Dendritic cell treated with granulocyte-macrophage colony-stimulating factor and Interleukin-4, amounts not matched to agents 40 ng/mL and 50 ng/mL, for 4 days (primary cell): ENCODE data around the gene DIP2A.
A peak's percentile ranks its signal among the peaks of the same experiment; 100 is the strongest.
"Not testable (repeated sequence)": the region's sequence is repeated elsewhere in the genome, so short reads cannot be mapped to it uniquely, and the experiment has no call there.

Source experiments
- H3K27ac Mint-ChIP-seq: one replicate; pipeline ENCODE4 v1.8.0; 2022; ENCODE audit warnings: mild to moderate bottlenecking, mixed read lengths
- H3K27me3 Mint-ChIP-seq: one replicate; pipeline ENCODE4 v1.8.0; 2022; ENCODE audit warnings: mild to moderate bottlenecking, mixed read lengths
- H3K36me3 Mint-ChIP-seq: one replicate; pipeline ENCODE4 v1.8.0; 2022; ENCODE audit warnings: low read depth, mixed read lengths
- H3K4me1 Mint-ChIP-seq: one replicate; pipeline ENCODE4 v1.8.0; 2022; ENCODE audit warnings: low read depth, mixed read lengths
- H3K4me3 Mint-ChIP-seq: one replicate; pipeline ENCODE4 v1.8.0; 2022; ENCODE audit warnings: mild to moderate bottlenecking, moderate library complexity, mixed read lengths
- H3K9me3 Mint-ChIP-seq: one replicate; pipeline ENCODE4 v1.8.0; 2022; ENCODE audit warnings: mixed read lengths
- intact Hi-C: fragments of 100-400 bp; cut with micrococcal nuclease; formaldehyde crosslinking; loops from one replicate; pipeline ENCODE4 v1.15.0; 2022

The DIP2A gene

DNA sequence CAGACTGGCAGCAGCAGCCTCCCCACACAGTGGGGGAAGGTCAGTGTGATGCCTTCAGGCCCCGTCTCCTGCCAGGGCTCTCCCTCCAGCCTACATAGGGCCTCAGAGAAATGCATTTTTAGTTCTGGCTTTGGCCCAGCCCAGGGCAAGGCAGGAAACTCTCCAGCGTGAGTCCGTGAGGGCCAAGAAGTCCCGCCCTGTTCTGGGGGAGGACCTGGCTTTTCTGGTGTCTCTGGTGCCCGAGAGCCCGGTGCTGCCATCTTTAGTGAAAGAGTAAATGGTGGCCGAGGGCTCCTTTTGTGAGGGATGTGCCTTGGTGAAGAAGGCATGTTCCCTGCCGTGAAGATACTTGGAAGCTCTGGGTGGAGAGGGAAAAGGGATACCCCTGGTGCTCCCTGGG is 14.8 kb upstream of the DIP2A start:
- H3K36me3 Mint-ChIP-seq = peaks cover 96% of the 10 kb centered on the region
- no peaks in the 10 kb centered on the region for H3K27me3 Mint-ChIP-seq
- H3K4me1 Mint-ChIP-seq = peaks cover 23% of the 10 kb centered on the region
- no peak overlapping the region for H3K4me3 Mint-ChIP-seq
- intact Hi-C loops = no loop called here
- peak overlapping the region; percentile 16 for H3K27ac Mint-ChIP-seq
- peaks cover 10% of the 10 kb centered on the region for H3K9me3 Mint-ChIP-seq

DNA sequence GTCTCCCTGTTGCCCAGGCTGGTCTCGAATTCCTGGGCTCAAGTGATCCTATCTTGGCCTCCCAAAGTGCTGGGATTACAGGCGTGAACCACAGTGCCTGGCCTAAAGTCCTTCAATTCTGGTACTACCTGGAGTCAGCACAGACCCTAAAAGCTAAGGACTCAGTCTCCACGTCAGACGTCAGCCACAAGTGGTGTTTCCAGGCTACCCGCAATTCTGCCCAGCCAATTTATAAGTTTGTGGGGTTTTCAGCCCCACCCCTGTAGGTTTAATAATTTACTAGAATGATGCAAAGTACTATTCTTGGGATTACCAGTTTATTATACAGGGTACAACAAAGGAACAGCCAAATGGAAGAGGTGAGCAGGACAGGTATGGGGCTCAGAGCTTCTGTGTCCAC is 10.6 kb upstream of the DIP2A start:
- peaks cover 31% of the 10 kb centered on the region for H3K9me3 Mint-ChIP-seq
- H3K4me3 Mint-ChIP-seq = no peak overlapping the region
- peaks cover 13% of the 10 kb centered on the region for H3K4me1 Mint-ChIP-seq
- H3K36me3 Mint-ChIP-seq = peaks cover 94% of the 10 kb centered on the region
- H3K27me3 Mint-ChIP-seq = no peaks in the 10 kb centered on the region
- intact Hi-C loops = no loop called here
- no peak overlapping the region for H3K27ac Mint-ChIP-seq

- H3K9me3 Mint-ChIP-seq = peaks cover 31% of the 10 kb centered on the region
- H3K4me1 Mint-ChIP-seq, H3K4me3 Mint-ChIP-seq, H3K27ac Mint-ChIP-seq, H3K27me3 Mint-ChIP-seq, intact Hi-C loops: not testable (repeated sequence)
- H3K36me3 Mint-ChIP-seq = peaks cover 90% of the 10 kb centered on the region
These were observed 9.8 kb upstream of the DIP2A start for GRCh38 chr21:46448855-46449254.

DNA sequence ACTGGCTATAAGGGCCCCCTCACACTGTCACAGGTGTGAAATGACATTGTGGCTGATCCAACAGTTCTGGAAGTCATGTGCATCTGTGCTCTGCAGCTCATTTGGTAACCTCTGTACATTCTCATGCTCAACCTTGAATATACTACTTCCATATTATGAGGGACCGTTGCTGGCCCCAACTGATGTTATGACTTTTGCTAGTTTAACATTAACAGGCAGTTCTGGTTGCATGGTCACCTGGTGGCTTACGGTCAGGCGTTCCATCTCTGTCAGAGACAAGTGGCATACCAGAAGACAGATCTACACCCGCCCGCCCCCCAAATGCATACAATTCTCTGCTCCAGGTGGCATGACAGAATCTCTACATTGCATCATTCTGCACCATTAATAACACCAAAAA is 6.0 kb upstream of the DIP2A start:
- peaks cover 31% of the 10 kb centered on the region for H3K4me1 Mint-ChIP-seq
- H3K36me3 Mint-ChIP-seq = peaks cover 89% of the 10 kb centered on the region
- no peaks in the 10 kb centered on the region for H3K27me3 Mint-ChIP-seq
- H3K9me3 Mint-ChIP-seq = peaks cover 31% of the 10 kb centered on the region
- intact Hi-C loops = no loop called here
- H3K27ac Mint-ChIP-seq = no peak overlapping the region
- no peak overlapping the region for H3K4me3 Mint-ChIP-seq

- intact Hi-C loops = no loop called here
- H3K4me1 Mint-ChIP-seq = peaks cover 34% of the 10 kb centered on the region
- no peak overlapping the region for H3K4me3 Mint-ChIP-seq
- no peak overlapping the region for H3K27ac Mint-ChIP-seq
- H3K9me3 Mint-ChIP-seq = peaks cover 19% of the 10 kb centered on the region
- H3K36me3 Mint-ChIP-seq = peaks cover 82% of the 10 kb centered on the region
- no peaks in the 10 kb centered on the region for H3K27me3 Mint-ChIP-seq
These were observed 4.5 kb upstream of the DIP2A start for GRCh38 chr21:46454142-46454541.

GRCh38 chr21:46454634-46455390 is 3.9 kb upstream of the DIP2A start:
- Mint-ChIP-seq H3K27ac (peak overlapping the region; percentile 43), H3K9me3 (peaks cover 12% of the 10 kb centered on the region), H3K27me3 (no peaks in the 10 kb centered on the region), H3K4me1 (peaks cover 34% of the 10 kb centered on the region), H3K36me3 (peaks cover 80% of the 10 kb centered on the region), H3K4me3 (no peak overlapping the region)
- intact Hi-C loops = no loop called here

- H3K27me3 Mint-ChIP-seq = no peaks in the 10 kb centered on the region
These were observed 2.9 kb upstream of the DIP2A start for GRCh38 chr21:46455575-46456385.

DNA sequence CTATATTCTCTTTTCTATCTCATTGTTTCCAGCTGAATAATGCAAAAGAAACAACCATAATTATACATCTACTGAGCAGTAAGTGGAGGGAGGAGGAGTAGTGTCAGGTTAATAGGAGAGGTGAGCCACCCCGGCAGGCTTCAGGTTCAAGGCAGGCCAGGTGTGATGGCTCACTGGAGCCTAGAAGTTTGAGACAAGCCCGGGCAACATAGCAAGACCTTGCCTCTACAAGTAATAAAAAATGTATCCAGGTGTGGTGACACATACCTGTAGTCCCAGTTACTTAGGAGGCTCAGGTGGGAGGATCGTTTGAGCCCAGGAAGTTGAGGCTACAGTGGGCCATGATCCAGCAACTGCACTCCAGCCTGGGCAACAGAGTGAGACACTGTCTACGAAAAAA is 1.9 kb upstream of the DIP2A start:
- no peaks in the 10 kb centered on the region for H3K9me3 Mint-ChIP-seq
- H3K36me3 Mint-ChIP-seq = peaks cover 67% of the 10 kb centered on the region
- H3K4me1 Mint-ChIP-seq = peaks cover 42% of the 10 kb centered on the region
- intact Hi-C loops = no loop called here
- peak overlapping the region; percentile 43 for H3K27ac Mint-ChIP-seq
- H3K4me3 Mint-ChIP-seq = peak overlapping the region; percentile 9
- H3K27me3 Mint-ChIP-seq = no peaks in the 10 kb centered on the region

More at GRCh38 chr21:46455575-46456385, 2.9 kb upstream of the DIP2A start:
- Mint-ChIP-seq H3K4me3 (no peak overlapping the region), H3K27ac (peak overlapping the region; percentile 43), H3K4me1 (peaks cover 34% of the 10 kb centered on the region), H3K36me3 (peaks cover 71% of the 10 kb centered on the region), H3K9me3 (peaks cover 2% of the 10 kb centered on the region)
- intact Hi-C loops = no loop called here

- Mint-ChIP-seq H3K27ac (peak overlapping the region; percentile 98), H3K4me1 (peaks cover 47% of the 10 kb centered on the region), H3K4me3 (peak overlapping the region; percentile 90), H3K9me3 (no peaks in the 10 kb centered on the region), H3K27me3 (no peaks in the 10 kb centered on the region), H3K36me3 (peaks cover 67% of the 10 kb centered on the region)
- intact Hi-C loops = loop anchor here (1.0 to 2.0 kb wide), 2 partner anchors 133 to 177 kb away; partner anchors contain the start of genes PCNT and PRMT2
These were observed 833 bp upstream of the DIP2A start for GRCh38 chr21:46457801-46458314.

GRCh38 chr21:46459024-46459355 is 299 bp downstream of the DIP2A start:
- intact Hi-C loops = loop anchor here (2.0 kb wide), 1 partner anchor 134 kb away; the partner anchor contains the start of gene PCNT
- Mint-ChIP-seq H3K4me3 (peak overlapping the region; percentile 86), H3K36me3 (peaks cover 70% of the 10 kb centered on the region), H3K9me3 (no peaks in the 10 kb centered on the region), H3K27ac (peak overlapping the region; percentile 98), H3K27me3 (no peaks in the 10 kb centered on the region), H3K4me1 (peaks cover 47% of the 10 kb centered on the region)

DNA sequence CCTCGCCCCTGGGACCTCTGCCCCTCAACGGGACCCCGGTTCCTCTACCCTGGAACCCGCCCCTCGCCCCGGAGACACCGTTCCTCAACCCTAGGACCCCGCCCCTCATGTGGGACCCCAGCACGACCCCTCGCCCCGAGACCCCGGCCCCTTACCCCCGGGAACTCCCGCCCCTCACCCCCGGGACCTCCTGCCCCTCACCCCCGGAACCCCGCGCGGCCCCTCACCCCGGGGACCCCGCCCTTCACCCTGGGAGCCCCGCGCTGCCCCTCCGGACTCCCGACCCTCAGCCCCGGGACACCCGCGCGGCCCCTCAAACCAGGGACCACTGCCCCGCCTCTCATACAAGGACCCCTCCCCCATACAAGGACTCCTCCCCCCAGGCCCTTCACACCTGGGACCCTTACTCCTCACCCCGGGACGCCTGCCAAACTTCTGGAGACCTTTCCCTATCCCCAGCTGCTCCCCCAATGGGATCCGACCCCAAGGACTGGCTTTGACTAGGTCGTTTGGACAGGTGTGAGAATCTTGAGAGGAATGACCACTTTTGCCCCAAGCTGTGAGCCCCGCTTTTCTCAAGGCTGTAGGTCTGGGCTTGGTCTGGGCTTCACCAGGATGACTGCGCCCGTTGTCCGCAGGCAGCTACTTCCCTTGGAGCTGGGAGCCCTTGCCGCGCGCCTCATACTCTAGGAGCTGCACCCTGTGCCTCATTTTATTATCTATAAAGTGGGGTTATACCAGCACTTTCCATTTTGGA is 843 bp downstream of the DIP2A start:
- H3K27ac Mint-ChIP-seq = peak overlapping the region; percentile 98
- no peaks in the 10 kb centered on the region for H3K27me3 Mint-ChIP-seq
- peaks cover 49% of the 10 kb centered on the region for H3K4me1 Mint-ChIP-seq
- peak overlapping the region; percentile 86 for H3K4me3 Mint-ChIP-seq
- peaks cover 69% of the 10 kb centered on the region for H3K36me3 Mint-ChIP-seq
- intact Hi-C loops = loop anchor here (2.0 kb wide), 1 partner anchor 135 kb away; the partner anchor contains the start of gene PCNT
- no peaks in the 10 kb centered on the region for H3K9me3 Mint-ChIP-seq

DNA sequence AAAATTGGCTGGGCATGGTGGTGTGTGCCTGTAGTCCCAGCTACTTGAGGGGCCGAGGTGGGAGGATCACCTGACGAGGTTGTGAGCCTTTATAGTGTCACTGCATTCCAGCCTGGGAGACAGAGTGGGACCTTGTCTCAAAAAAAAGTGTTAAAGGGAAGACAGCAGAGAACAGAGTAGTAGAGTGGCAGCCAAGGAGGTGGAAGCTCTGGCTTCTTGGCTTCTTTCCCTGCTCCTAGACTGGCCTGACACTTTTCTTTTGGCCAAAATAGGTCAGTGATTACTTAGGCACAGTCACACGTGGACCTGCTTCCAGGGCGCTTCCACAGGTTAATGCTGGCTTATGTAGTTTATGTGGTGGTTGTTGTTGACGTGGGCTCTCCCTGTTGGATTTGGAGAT is 3.2 kb downstream of the DIP2A start:
- Mint-ChIP-seq H3K27me3 (no peaks in the 10 kb centered on the region), H3K4me3 (no peak overlapping the region)

DNA sequence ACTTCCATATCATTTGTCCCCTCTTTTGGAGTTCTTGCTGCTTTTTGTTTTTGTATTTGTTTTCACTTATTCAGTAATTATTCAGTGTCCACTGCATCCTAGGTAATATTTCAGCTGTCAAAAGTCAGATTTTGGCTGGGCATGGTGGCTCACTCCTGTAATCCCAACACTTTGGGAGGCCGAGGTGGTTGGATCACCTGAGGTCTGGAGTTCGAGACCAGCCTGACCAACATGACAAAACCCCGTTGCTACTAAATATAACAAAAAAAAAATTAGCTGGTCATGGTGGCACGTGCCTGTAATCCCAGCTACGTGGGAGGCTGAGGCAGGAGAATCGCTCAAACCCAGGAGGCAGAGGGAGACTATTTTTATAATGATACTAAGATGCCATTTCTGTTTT is 6.5 kb downstream of the DIP2A start:
- H3K27me3 Mint-ChIP-seq, intact Hi-C loops, H3K9me3 Mint-ChIP-seq, H3K4me3 Mint-ChIP-seq: not testable (repeated sequence)
- Mint-ChIP-seq H3K27ac (peak overlapping the region; percentile 65), H3K4me1 (peaks cover 29% of the 10 kb centered on the region), H3K36me3 (peaks cover 66% of the 10 kb centered on the region)

More for the DNA sequence above, 3.2 kb downstream of the DIP2A start:
- H3K4me1 Mint-ChIP-seq = peaks cover 40% of the 10 kb centered on the region
- intact Hi-C loops = no loop called here
- H3K27ac Mint-ChIP-seq = no peak overlapping the region
- no peaks in the 10 kb centered on the region for H3K9me3 Mint-ChIP-seq
- peaks cover 59% of the 10 kb centered on the region for H3K36me3 Mint-ChIP-seq
